H1 (cell line): ENCODE measurements around the gene PLCB3. TPM values are rescaled to one million over a fixed set of nuclear protein-coding genes. Genes with fewer than 3 reads are reported as not detected.
A peak's percentile ranks its signal among the peaks of the same experiment; 100 is the strongest.

ENCODE experiments used
- ASH2L ChIP-seq: fragments of 200-600, 300-600 bp; sonication (generic); IDR thresholded peaks from one replicate; pipeline ENCODE4 v1.7.1; 2017; ENCODE audit warnings: low read length
- BACH1 ChIP-seq: IDR thresholded peaks from 2 replicates; pipeline ENCODE4 v1.6.1; 2012; ENCODE audit warnings: low read length, improper control_type of control experiment
- HDAC2 ChIP-seq, 2 experiments: fragments of 300-600 bp in 1 of 2; sonication (generic) in 1 of 2; IDR thresholded peaks; 2 replicates each; pipeline ENCODE4 v1.6.1; 2011 to 2012; ENCODE audit warnings: low read depth in 2 of 2, low read length in 2 of 2, mild to moderate bottlenecking in 2 of 2, moderate library complexity in 2 of 2, borderline replicate concordance in 1 of 2, inconsistent platforms in 1 of 2
- JUND ChIP-seq: IDR thresholded peaks from 2 replicates; pipeline ENCODE4 v1.6.1; 2011; ENCODE audit warnings: mild to moderate bottlenecking, improper control_type of control experiment, low read length
- PHF8 ChIP-seq: fragments of 200-600 bp; sonication (generic); conservative IDR thresholded peaks from 2 replicates; pipeline ENCODE4 v1.7.1; 2012; ENCODE audit warnings: low read depth, mild to moderate bottlenecking, inconsistent platforms, low read length, moderate library complexity
- POLR2A ChIP-seq, 2 experiments: IDR thresholded peaks; 1 replicate in 1 of 2; 2 replicates in 1 of 2; pipeline ENCODE4 v1.6.1; 2011; ENCODE audit warnings: low read depth in 2 of 2, low read length in 2 of 2, mild to moderate bottlenecking in 2 of 2; ENCODE audit errors: control extremely low read depth in 1 of 2
- RAD21 ChIP-seq, 2 experiments: IDR thresholded peaks in 1 of 2; conservative IDR thresholded peaks in 1 of 2; 2 replicates each; pipeline ENCODE4 v1.6.1; 2011; ENCODE audit warnings: low read depth in 2 of 2, low read length in 2 of 2, improper control_type of control experiment in 1 of 2, inconsistent platforms in 1 of 2, mild to moderate bottlenecking in 1 of 2, moderate library complexity in 1 of 2
- SP4 ChIP-seq: IDR thresholded peaks from 2 replicates; pipeline ENCODE4 v1.6.1; 2012; ENCODE audit warnings: low read length, inconsistent platforms
- TAF1 ChIP-seq: IDR thresholded peaks from 2 replicates; pipeline ENCODE4 v1.6.1; 2011; ENCODE audit warnings: mild to moderate bottlenecking, low read depth, low read length
- polyA plus RNA-seq, 7 experiments: library from polyadenylated mRNA; depleted of rRNA in 3 of 7; stranded (reverse) in 5 of 7; unstranded in 2 of 7; fragments of >200 nt in 5 of 7; fragments of 200-250 nt in 2 of 7; gene quantifications; 1 replicate in 5 of 7; 2 replicates in 1 of 7; 4 replicates in 1 of 7; pipeline versions ENCODE4 v1.2.1 to v1.2.3, GENCODE V29; 2011 to 2013; ENCODE audit warnings: missing spikeins in 2 of 7, mixed read lengths in 2 of 7
- total RNA-seq: library from RNA; stranded (reverse); fragmentation: NEBNext Ultra II Directional; extraction: Animal tissue kit (Norgen Biotek cat#: 25700); gene quantifications from 2 replicates; pipeline ENCODE4 v1.2.1, GENCODE V29; 2021

Gene PLCB3
- total and polyA plus RNA-seq, 2 of the 8 experiments (the other 6 are each of a cell fraction or from before 2014, with no cell fraction given) = 47.2 to 104 TPM

DNA sequence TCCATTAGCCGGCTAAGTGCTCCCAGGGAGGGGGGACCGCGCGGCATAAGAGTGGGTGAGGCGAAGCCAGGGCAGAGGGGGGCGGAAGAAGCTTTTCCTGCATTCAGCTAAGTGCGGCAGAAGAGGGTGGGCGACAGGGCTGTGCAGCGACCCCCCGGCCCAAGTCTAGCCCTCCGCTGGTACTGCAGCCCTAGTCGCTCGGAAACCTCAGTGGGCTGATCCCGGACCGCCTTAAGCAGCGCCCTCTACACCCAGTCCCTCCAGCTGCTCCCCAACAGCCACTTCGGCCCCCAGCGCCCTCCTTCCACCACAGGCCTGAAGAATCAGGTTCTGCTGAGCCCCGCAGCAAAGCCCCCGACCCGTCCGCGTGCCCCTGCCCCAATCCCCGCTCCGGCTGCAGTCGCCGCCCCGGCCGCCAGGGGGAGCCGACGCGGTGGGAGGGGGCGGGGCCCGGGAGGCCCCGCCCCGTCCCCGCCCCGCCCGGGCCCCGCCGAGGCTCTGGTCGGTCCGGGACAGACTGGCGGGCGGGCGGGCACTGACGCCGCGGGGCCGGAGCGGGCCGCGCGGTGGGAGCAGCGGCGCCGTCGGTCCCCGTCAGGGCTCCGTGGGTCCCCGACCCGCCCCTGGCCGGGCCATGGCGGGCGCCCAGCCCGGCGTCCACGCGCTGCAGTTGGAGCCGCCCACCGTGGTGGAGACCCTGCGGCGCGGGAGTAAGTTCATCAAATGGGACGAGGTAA, at the start of gene PLCB3 (continued):
- peak; percentile 63 for TF ChIP-seq TAF1
- TF ChIP-seq PHF8 = peak; percentile 82
- peak in 1 of 2 experiments; percentile 65; a peak in 2 of 3 replicates for TF ChIP-seq POLR2A (IDR thresholded peaks at IDR 0.05; ENCODE audit: control extremely low read depth in 1 of 2, low read depth in 2 of 2, low read length in 2 of 2)
- TF ChIP-seq HDAC2 (IDR thresholded peaks at IDR 0.05; ENCODE audit: borderline replicate concordance in 1 of 2, low read depth in 2 of 2, low read length in 2 of 2) = no peak
- peak in 1 of 2 experiments; percentile 13; a peak in 1 of 4 replicates for TF ChIP-seq RAD21 (IDR thresholded peaks at IDR 0.05 in 1 of 2, conservative IDR thresholded peaks at IDR 0.05 in 1 of 2; ENCODE audit: low read depth in 2 of 2, low read length in 2 of 2)
- TF ChIP-seq ASH2L = no peak
- TF ChIP-seq JUND = no peak
- TF ChIP-seq BACH1 = no peak
- TF ChIP-seq SP4 = peak; percentile 73; the same call in 1 of the 2 replicates
